GM18526 (cell line): ENCODE results near the gene UPF3A.

ENCODE experiments used
- POLR2A ChIP-seq: IDR thresholded peaks from 3 replicates; pipeline ENCODE4 v1.6.1; 2011; ENCODE audit not compliant: insufficient read length; ENCODE audit errors: extremely low read depth

Gene UPF3A, protein sequence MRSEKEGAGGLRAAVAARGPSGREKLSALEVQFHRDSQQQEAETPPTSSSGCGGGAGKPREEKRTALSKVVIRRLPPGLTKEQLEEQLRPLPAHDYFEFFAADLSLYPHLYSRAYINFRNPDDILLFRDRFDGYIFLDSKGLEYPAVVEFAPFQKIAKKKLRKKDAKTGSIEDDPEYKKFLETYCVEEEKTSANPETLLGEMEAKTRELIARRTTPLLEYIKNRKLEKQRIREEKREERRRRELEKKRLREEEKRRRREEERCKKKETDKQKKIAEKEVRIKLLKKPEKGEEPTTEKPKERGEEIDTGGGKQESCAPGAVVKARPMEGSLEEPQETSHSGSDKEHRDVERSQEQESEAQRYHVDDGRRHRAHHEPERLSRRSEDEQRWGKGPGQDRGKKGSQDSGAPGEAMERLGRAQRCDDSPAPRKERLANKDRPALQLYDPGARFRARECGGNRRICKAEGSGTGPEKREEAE

DNA sequence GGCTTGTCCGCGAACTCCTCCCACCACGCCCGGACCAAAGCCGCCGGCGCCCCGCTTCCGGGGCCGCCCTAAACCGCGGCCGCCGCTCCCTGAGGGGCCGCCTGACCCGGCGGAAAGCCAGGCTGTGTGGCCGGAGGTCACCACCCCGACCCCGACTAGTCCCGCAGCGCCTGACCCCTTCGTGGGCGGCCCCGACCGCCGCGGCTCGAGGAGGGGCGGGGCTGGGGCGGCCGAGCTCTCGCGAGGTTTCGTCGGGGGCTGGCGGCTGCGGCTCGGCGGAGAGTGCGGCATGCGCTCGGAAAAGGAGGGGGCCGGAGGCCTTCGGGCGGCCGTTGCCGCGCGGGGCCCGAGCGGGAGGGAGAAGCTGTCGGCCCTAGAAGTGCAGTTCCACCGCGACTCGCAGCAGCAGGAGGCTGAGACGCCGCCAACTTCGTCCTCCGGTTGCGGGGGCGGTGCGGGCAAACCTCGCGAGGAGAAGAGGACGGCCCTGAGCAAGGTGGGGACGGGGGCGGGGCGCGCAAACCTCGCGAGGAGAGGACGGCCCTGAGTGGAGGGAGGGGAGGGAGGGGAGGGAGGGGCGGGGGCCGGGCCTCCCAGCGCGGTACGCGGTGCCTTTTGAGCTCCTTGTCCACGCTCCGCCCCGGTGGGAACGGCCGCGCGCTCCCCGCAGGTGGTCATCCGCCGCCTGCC lies at the start of gene UPF3A:
Gene UPF3A (plus strand): TSS at position 251 of the 690 bp plus-strand sequence. CDS start 39 bp downstream, at position 290.
- peak; percentile 85 for TF ChIP-seq POLR2A

DNA sequence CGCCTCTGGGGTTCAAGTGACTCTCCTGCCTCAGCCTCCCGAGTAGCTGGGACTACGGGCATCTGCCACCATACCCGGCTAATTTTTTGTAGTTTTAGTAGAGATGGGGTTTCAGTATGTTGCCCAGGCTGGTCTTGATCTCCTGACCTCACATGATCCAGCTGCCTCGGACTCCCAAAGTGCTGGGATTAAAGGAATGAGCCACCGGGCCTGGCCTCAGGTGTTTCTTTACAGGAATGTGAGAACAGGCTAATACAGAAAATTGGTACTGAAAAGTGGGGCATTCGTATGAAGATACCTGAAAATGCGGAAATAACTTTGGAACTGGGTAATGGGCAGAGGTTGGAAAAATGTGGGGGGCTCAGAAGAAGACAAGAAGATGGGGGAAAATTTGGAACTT lies 49.5 kb upstream of the UPF3A start:
- no peak for TF ChIP-seq POLR2A

DNA sequence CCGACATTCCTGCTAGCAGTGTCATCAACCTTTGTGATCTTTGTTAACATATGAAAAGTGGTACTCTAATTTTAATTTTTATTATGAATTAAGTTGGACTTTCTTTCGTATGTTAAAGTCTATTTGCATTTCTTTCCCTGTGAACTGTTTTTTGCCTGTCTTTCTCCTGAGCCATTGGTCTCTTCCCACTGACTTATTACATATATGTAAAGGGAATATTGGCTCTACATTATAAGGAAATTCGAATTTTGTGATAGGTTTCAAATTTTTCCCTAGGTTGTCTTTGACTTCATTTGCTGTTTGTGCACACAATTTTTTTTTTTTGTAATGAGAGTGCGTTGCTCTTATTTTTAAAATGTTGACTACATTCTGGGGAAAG lies 47.1 kb upstream of the UPF3A start:
- TF ChIP-seq POLR2A = no peak

DNA sequence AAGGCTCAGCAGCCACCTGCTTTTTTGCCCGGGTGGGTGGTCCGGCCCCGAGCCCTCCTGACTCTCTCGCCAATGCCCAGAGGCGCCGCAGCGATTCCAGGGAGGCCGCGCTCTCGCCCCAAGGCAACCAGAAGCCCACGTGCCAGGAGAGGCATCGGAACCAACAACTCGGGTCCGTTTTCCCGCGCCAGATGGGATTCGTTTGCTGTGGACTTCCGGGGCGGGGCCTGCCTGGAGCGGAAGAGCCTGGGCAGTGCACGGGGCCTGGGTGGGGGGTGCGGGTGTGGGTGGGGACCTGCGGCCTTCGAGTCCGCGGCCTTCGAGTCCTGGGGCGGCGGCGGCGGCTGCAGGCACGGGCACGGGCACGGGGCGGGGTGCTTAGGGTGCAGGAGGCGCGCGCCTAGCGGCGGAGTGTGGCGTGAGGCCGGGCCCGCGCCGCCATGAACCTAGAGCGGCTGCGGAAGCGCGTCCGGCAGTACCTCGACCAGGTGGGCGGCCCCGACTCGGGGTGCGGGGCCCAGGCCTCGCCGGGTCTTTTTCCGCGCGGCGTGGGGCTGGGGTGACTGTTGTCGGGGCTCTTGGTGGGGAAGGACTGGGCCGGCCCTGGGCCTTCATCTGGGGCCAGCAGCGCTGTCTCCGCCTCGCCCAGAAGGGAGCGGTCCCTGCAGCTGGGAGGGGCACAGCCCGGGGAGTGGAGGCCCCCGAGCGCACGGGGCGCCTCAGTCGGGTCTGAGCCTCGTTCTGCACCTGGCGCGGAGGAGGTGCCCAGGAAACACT lies 46.6 kb upstream of the UPF3A start, which contains the start of gene CDC16:
Gene CDC16 (plus strand): TSS at position 253 of the 777 bp plus-strand sequence. CDS start 188 bp downstream, at position 441.
- peak; percentile 65 for TF ChIP-seq POLR2A

DNA sequence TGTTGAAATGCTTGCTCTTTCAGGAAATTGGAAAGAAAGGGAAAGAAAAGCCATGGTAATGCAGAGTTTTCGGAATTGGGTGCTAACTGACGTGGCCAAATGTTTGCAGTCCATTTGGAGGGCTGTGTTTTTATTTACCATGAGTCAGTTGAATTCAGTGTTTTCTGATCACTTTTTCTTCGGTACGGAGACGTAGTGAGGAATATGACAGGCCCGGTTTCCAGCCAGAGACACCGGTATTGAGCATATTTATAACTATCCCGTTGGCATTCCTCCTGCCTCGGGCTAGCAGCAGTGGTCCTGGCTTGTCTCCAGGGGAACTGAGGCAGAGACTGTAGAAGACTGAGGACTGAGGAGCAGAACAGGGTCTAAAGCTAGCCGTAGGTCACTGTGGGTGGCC lies 45.7 kb upstream of the UPF3A start:
- TF ChIP-seq POLR2A = no peak

DNA sequence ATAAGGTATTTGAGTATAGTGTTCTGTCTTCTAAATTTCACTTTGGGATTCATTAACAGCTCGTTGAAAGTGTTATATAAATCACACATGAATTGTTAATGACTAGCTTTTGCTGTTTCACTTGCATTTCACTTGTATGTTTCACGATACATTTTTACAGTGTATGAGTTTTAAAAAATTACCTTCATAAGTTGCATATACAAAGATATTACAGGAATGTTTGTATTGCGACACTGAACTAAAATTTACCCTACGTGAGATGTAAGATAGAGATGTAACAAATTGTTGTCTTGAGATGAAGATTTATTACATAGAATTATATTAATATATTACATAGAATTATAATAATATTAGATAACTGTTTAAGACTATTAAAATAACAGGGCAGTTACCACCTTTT lies 45.2 kb upstream of the UPF3A start:
- TF ChIP-seq POLR2A = no peak

DNA sequence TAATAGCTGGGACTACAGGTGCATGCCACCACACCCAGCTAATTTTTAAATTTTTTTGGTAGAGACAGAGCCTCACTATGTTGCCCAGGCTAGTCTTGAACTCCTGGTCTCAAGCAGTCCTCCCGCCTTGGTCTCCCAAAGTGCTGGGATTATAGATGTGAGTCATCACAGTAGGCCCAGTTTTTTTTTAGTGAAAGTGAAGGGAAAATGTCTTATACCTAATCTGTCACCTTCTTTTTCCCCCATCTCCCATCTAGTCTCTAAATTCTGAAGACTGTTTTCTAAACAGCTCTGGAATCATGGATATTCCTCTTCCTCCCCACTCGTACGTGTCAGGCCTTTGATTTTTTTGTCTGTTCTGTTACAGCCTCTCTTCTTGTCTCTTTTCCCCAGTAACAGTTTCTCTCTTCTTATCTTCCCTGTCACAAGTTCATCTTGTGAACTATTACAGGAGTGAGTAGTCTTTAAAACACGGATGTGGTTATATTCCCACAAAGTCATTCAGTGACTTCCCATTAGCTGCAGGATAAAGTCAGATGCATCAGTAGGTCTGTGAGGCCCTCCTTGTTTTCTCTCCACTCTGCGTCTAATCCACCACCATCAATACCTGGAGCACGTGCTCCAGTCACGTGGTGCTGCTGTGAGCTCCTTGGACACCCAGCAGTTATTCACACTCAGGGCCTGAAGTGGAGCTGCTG lies 43.8 kb upstream of the UPF3A start:
- no peak for TF ChIP-seq POLR2A

DNA sequence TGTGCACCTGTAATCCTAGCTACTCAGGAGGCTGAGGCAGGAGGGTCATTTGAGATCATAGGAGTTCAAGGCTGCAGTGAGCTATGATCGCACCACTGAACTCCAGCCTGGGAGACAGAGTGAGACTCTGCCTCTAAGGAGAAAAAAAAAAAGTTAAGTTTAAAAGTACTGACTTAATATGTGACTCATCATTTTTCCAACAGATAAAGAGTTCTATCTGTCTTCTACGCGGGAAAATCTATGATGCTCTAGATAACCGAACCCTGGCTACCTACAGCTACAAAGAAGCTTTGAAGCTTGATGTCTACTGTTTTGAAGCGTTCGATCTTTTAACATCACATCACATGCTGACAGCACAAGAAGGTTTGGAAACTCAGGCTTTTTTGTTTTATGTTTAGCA lies 39.5 kb upstream of the UPF3A start:
- no peak for TF ChIP-seq POLR2A

DNA sequence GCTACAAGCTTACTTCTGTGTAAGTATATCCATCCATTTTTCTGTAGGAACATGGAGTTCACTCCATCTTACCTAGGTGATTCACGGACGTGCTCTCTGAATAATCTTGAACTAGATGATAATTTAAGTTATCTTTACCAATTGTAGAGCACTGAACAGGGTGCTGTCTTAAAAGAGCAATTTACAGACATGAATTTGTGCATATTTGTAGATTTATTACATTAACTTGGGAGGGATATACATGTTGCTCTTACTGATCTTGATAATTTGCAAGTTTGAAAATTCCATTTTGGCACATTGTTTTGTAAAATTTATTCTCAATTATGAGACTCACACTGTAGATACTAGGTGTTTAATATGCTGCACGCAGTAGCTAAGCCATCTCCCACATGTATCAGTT lies 37.4 kb upstream of the UPF3A start:
- no peak for TF ChIP-seq POLR2A

DNA sequence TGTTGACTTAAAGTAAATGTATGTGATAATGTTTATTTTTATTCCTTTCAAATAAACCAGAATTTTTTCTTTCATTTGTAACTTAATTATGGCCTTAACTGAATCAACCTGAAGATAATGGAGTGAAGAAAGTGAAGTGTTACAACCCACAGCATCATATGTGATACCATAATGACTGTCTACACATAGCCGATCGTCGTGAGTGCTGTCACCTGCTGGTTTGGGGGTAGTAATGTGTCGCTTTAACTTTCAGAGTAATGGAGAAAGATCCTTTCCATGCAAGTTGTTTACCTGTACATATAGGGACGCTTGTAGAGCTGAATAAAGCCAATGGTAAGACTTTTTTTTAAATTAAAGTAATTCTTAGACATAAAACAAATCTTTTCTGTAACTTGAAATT lies 36.8 kb upstream of the UPF3A start:
- TF ChIP-seq POLR2A = no peak

DNA sequence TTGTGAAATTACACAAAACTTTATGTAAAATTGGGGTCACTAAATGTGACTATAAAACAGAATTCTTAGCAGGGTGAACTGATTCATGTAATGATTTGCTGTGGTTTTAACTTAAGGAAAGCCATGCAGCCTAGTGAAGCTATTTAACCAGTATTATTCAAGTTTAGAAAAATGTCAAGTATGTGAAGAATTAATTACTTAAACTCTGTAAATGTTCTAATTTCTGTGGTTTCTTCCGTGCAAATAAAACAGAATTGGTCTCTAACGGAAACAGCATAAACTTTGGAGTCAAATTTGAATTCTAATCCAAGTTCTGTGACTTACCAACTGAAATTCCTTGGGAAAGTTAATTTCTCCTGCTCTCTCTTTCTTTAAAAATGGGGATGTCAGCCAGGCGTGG lies 33.4 kb upstream of the UPF3A start:
- TF ChIP-seq POLR2A = no peak

DNA sequence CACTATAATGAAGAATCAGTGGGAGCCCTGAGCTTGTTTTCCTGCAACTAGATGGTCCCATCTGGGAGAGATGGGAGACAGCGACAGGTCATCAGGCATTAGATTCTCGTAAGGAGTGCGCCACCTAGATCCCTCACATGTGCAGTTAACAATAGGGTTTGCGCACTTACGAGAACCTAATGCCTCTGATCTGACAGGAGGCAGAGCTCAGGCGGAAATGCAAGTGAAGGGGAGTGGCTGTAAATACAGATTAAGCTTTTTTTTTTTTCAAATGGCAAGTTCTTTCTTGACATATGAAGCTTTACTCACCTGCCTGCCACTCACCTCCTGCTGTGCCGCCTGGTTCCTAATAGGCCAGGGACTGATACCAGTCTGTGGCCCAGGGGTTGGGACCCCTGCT lies 32.3 kb upstream of the UPF3A start:
- no peak for TF ChIP-seq POLR2A

DNA sequence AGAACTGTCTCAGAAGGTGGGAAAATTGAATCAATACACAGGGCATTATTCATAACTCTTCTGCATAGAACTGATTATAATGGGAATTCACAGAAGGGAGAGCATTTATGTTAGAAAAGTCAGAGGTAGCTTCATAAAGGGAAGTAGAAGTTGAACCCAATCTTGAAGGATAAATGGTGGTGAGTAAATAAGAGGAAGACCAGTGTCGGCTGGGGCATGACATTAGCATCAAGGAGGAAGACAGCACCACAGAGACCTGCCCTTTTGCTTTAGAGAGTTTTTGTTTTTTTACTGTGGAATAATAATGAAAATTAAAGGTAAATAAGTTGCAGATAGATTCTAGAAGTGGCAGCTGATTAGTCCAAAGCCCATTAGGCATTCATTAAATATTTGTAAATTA lies 24.9 kb upstream of the UPF3A start:
- no peak for TF ChIP-seq POLR2A

DNA sequence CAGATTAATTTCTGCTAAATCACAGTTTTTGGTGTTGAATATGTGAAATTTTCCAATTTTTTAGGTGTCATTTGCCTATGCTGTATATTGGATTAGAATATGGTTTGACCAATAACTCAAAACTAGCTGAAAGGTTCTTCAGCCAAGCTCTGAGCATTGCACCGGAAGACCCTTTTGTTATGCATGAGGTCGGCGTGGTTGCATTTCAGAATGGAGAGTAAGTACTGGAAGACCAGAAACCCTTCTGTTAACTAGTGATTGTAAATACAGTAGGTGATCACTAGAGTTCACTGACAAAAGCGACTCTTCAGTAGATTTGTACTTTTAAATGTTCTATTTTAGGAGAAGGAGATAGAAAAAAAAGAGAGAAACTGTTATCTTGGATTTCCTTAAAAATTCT lies 24.4 kb upstream of the UPF3A start:
- no peak for TF ChIP-seq POLR2A

DNA sequence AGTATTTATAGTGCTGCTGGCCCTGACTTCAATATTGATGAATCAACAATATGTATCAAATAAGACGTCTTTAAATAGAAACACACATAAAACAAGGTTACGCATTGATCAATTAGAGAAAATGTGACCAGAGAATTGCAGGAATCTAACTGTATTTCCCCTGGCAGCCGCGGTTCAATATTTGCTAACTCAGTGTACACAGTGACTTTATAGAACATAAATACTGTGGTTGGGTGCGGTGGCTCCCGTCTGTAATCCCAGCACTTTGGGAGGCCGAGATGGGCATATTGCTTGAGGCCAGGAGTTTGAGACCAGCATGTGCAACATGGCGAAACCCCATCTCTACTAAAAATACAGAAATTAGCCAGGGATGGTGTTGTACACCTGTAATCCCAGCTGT lies 22.8 kb upstream of the UPF3A start:
- no peak for TF ChIP-seq POLR2A
